Measurements from ENCODE around the gene CLP1.
"Not testable (repeated sequence)": the region's sequence is repeated elsewhere in the genome, so short reads cannot be mapped to it uniquely, and the experiment has no call there.

Gene CLP1

GRCh38 chr11:57652662-57653061 is 4.9 kb upstream of the CLP1 start:
- H3K27ac ChIP-seq: peak overlapping the region in 2 of 21 experiments; percentile 41 to 64
- peak overlapping the region in 1 of 7 experiments; percentile 10 for H3K4me3 ChIP-seq

DNA sequence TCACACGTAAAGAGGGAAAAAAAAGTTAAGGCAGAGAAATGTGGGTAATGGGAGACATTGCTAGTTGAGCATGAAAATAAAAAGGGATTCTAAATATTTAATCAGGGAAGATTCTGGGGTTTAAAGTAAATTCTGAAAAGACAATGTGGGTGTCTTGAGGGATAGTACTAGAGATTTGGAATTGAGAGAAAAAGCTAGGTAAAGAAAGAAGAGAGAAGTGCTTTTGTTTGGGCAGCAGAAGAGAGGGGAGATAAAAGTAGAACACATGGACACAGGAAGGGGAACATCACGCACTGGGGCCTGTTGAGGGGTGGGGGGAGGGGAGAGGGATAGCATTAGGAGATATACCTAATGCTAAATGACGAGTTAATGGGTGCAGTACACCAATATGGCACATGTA is 4.4 kb upstream of the CLP1 start:
- Histone ChIP-seq H3K4me3 (no peak overlapping the region), H3K27ac (peak overlapping the region in 2 of 21 experiments; percentile 41 to 64)

GRCh38 chr11:57656885-57657193 is 723 bp upstream of the CLP1 start:
- peak overlapping the region; percentile 31 to 76 (median 63) for H3K4me3 ChIP-seq
- peak overlapping the region; percentile 59 to 92 (median 86) for H3K27ac ChIP-seq

- H3K27ac ChIP-seq: peak overlapping the region in 19 of 21 experiments; percentile 3 to 92 (median 85)
- peak overlapping the region; percentile 52 to 76 (median 63) for H3K4me3 ChIP-seq
Observed at GRCh38 chr11:57658023-57658361, 430 bp downstream of the CLP1 start.

- no peak overlapping the region for H3K27ac ChIP-seq
- H3K4me3 ChIP-seq: no peak overlapping the region
Observed at GRCh38 chr11:57659669-57660068, 2.1 kb downstream of the CLP1 start.

GRCh38 chr11:57662893-57663292 is 5.3 kb downstream of the CLP1 start:
- Histone ChIP-seq H3K4me3 (no peak overlapping the region), H3K27ac (no peak overlapping the region)

GRCh38 chr11:57663975-57664374 is 6.4 kb downstream of the CLP1 start:
- Histone ChIP-seq H3K4me3 (no peak overlapping the region), H3K27ac (no peak overlapping the region)

DNA sequence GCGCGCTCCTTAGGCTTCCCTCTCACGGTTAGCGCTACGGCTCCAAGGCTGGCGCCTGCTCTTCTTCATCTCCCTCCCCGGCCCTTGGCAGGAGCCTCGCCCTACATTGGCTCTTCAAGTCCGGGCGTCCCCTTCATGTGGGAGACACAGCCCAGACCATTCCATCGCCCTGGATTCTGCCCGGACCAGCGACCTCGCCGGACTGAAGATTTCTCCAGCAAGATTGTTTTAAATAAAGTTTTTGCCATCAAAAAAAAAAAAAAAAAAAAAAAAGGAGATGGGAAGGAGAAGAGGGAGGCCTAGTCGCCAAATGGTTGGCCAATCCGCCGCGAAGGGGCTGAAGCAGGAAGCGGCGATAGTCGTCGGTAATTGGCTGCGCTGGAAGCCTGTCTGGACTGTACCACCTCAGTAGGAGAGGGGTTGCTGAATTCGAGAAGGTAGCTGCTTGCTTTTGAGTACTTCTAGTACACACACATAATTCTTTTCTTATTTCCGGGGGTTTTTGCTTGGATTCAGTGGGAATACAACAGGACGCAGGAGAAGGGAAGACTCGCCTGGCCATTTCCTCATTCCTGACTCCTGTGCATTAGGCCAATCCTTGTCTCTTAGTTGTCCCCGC is 9.7 kb downstream of the CLP1 start:
- H3K27ac ChIP-seq: peak overlapping the region; percentile 90 to 100 (median 99)

DNA sequence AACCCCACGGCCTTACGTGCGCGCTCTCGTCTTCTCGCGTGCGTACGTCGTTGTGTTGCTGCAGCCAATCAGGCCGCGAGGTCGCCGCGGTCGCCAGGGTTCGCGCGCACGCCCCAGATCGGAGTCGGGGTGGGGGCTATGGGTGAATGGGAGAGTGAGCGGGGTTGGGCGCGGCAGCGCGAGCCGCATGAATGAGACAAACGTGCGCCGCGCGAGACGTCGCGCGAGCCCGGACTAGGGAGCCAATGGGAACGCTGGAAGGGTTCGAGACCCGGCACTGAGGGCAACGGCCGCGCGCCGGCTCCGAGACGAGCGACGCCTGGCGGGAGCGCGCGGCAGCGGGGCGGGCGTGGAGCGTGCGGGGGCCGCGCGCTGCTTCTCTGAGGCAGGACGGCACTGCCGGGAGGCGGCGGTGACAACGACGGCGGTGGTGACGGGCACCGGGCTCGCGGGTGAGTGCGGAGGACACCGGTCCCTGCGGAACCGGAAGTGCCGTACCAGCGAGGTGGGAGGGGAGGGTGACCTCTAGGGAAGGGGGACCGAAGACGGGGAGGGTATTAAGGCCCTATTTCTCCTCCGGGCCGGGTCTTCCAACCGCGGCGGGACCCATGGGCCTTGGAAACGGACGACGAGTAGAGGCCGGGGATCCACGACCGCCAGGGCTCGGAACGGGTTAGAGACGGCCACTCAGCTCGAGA is 10.3 kb downstream of the CLP1 start, which contains the start of gene ZDHHC5:
TSS of gene ZDHHC5 (plus strand) at position 379 of the 698 bp plus-strand sequence. CDS start 4,977 bp downstream, outside the sequence.
- Histone ChIP-seq H3K27ac (peak within 1 kb of the TSS; percentile 90 to 100 (median 99)), H3K4me3 (peak within 1 kb of the TSS; percentile 81 to 94 (median 88))

More for the DNA sequence above, 9.7 kb downstream of the CLP1 start:
- H3K4me3 ChIP-seq: peak overlapping the region; percentile 81 to 94 (median 88)

DNA sequence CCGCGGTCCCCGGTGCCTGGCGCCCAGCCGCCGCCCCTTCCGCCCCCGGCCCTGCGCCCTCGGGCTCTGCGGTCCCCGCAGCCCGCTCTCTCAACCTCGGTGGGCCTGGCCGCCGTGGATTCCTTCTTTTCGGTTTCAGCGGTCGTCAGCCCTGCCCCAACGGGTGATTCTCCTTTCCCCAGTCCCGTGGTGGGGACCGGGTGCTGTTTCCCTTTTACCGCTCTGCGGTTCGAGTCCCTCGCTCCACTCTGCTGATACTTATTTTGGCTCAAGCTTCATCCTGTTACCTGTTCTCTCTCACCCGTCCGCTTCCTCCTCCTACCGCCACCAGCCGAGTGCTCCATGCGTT is 10.8 kb downstream of the CLP1 start:
- H3K27ac ChIP-seq: peak overlapping the region; percentile 89 to 100 (median 99)
- peak overlapping the region; percentile 81 to 94 (median 88) for H3K4me3 ChIP-seq

- Histone ChIP-seq H3K4me3 (no peak overlapping the region), H3K27ac (peak overlapping the region in 14 of 21 experiments; percentile 20 to 75 (median 55))
Observed at GRCh38 chr11:57674251-57674650, 16.7 kb downstream of the CLP1 start.

- H3K4me3 ChIP-seq: no peak overlapping the region
- peak overlapping the region in 19 of 21 experiments; percentile 4 to 75 (median 39) for H3K27ac ChIP-seq
Observed at GRCh38 chr11:57675176-57675941, 17.8 kb downstream of the CLP1 start.

- no peak overlapping the region for H3K4me3 ChIP-seq
- H3K27ac ChIP-seq: peak overlapping the region in 19 of 21 experiments; percentile 37 to 85 (median 72)
Observed at GRCh38 chr11:57679396-57679795, 21.8 kb downstream of the CLP1 start.

DNA sequence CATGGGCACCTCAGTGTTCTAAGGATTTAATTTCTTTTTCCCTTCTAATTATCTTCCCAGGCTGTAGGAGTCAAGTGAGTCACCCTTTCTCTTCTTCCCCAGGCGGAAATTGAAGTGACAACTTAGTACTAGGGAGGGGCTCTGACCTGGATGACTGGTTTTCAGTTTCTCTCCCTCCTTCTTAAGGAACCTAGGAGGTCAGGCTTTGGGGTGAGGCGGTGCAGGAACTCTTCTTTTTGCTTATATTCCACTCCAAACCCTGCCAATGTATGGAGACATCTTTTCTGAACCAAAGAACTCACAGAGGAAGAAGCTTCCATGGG is 23.0 kb downstream of the CLP1 start:
- H3K4me3 ChIP-seq: no peak overlapping the region
- H3K27ac ChIP-seq: peak overlapping the region in 19 of 21 experiments; percentile 37 to 85 (median 72)

GRCh38 chr11:57681168-57681567 is 23.6 kb downstream of the CLP1 start:
- peak overlapping the region in 18 of 21 experiments; percentile 11 to 85 (median 63) for H3K27ac ChIP-seq

GRCh38 chr11:57690474-57690873 is 32.9 kb downstream of the CLP1 start:
- H3K27ac ChIP-seq, H3K4me3 ChIP-seq: not testable (repeated sequence)

More at GRCh38 chr11:57681168-57681567, 23.6 kb downstream of the CLP1 start:
- H3K4me3 ChIP-seq: no peak overlapping the region

DNA sequence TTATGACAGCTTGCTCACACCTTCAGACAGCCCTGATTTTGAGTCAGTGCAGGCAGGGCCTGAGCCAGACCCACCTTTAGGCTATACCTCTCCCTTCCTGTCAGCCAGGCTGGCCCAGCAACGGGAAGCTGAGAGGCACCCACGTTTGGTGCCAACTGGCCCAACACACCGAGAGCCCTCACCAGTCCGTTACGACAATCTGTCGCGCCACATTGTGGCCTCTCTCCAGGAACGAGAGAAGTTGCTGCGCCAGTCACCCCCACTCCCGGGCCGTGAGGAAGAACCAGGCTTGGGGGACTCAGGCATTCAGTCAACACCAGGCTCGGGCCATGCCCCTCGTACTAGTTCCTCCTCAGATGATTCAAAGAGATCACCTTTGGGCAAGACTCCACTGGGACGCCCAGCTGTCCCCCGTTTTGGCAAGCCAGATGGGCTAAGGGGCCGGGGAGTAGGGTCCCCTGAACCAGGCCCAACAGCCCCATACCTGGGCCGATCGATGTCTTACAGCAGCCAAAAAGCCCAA is 41.3 kb downstream of the CLP1 start:
- Histone ChIP-seq H3K4me3 (no peak overlapping the region), H3K27ac (no peak overlapping the region)

- H3K27ac ChIP-seq: no peak overlapping the region
- no peak overlapping the region for H3K4me3 ChIP-seq
Observed at GRCh38 chr11:57699813-57700212, 42.3 kb downstream of the CLP1 start.

DNA sequence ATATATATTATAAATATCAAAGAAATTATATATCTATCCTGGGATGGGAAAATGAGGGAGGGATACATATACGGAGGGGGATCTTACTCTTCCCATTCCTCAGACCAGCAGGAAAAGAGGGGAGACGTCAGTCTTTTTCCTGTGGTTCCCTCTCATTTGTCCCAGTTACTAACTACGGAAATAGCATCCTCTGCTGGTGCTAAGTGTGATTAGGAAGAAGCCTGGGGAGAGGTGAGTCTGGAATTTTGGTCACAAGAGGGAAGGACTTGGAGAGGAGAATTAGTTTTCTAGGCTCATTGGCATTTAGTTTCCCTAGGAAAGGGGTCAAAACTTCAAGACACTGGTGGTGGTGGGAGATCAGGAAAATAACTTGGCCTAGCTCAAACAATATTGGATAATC is 42.9 kb downstream of the CLP1 start:
- no peak overlapping the region for H3K27ac ChIP-seq

GRCh38 chr11:57703341-57703740 is 45.8 kb downstream of the CLP1 start:
- Histone ChIP-seq H3K27ac (no peak overlapping the region), H3K4me3 (no peak overlapping the region)

More for the DNA sequence above, 42.9 kb downstream of the CLP1 start:
- H3K4me3 ChIP-seq: no peak overlapping the region

Measured in skin epidermis (tissue), 12 donors.